ENCODE measurements around the gene ATP23.

The ATP23 gene

DNA sequence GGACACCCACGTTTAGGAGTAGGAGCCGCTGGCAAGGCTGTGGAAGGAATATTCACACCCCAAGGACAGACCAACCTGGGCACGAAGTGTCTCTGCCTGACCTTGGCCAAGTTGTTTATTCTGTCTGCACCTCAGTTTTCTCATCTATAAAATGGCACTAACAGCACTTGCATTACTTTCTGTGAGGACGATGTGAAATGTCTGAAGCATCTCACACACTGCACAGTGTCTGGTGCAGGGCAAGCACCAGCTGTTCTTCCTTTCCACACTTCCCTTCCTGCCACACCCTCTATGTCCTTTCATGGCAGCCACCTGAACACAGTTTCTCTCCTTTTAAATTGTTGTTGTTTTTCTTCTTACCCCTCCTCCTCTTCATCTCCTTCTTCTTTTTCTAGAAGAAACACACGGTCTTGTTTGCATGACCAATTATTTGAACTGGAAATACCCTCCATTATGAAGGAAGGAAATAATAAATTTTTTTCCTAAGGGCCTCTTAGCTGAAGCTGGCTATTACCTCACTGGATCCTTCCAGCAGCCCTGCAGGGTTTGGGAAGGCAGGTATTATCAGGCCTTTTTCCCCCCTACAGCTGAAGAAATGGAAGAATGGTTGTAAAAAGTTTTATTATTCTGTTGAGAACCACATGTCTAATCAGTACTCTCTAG, 42.9 kb upstream of the ATP23 start:
- TF ChIP-seq TAF1 (IDR thresholded peaks at IDR 0.05; ENCODE audit: borderline replicate concordance, insufficient read depth, low read length) (no peak), FOXP2 (optimal IDR thresholded peaks at IDR 0.05; ENCODE audit: borderline replicate concordance, extremely low read depth, extremely low read length, insufficient read depth) (no peak), POLR2AphosphoS5 (IDR thresholded peaks at IDR 0.05; ENCODE audit: low read depth, low read length) (no peak), SIN3A (IDR thresholded peaks at IDR 0.05; ENCODE audit: borderline replicate concordance, insufficient read depth, low read length) (no peak)
- TF ChIP-seq, protein P1, sequence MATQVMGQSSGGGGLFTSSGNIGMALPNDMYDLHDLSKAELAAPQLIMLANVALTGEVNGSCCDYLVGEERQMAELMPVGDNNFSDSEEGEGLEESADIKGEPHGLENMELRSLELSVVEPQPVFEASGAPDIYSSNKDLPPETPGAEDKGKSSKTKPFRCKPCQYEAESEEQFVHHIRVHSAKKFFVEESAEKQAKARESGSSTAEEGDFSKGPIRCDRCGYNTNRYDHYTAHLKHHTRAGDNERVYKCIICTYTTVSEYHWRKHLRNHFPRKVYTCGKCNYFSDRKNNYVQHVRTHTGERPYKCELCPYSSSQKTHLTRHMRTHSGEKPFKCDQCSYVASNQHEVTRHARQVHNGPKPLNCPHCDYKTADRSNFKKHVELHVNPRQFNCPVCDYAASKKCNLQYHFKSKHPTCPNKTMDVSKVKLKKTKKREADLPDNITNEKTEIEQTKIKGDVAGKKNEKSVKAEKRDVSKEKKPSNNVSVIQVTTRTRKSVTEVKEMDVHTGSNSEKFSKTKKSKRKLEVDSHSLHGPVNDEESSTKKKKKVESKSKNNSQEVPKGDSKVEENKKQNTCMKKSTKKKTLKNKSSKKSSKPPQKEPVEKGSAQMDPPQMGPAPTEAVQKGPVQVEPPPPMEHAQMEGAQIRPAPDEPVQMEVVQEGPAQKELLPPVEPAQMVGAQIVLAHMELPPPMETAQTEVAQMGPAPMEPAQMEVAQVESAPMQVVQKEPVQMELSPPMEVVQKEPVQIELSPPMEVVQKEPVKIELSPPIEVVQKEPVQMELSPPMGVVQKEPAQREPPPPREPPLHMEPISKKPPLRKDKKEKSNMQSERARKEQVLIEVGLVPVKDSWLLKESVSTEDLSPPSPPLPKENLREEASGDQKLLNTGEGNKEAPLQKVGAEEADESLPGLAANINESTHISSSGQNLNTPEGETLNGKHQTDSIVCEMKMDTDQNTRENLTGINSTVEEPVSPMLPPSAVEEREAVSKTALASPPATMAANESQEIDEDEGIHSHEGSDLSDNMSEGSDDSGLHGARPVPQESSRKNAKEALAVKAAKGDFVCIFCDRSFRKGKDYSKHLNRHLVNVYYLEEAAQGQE (IDR thresholded peaks at IDR 0.05; ENCODE audit: insufficient read depth in 1 of 2, low read depth in 2 of 2, low read length in 2 of 2), result no peak

DNA sequence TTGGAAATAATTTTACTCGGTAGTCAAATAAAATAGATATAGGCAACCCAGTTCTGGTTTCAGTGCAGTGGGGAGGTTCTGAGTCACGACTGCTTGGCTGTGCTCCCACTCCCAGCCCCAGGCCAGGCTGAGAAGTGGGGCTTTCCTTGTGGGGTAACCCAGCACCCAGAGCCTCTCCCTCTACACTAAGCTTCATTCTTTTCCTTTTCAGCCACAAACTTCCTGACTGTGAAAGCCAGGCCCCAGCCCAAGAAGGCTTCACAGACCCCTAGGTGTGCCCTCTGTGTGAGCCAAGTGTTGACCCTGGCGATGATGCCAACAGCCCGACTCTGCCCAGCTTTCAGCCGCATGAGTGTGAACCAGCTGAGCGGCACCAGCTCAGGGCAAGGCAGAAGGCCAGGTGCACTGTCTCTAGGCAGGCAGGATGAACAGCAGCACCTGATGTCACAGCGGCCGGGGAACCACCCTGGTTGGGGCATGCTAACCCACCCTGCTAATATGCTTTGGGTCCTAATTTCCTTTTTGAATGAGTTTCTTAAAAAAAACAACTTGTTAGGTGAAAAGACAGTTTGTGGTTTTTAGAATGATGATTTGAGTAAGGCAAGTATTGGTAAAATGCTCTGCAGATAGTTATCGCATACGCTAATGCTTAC, 42.2 kb upstream of the ATP23 start:
- TF ChIP-seq POLR2AphosphoS5 (IDR thresholded peaks at IDR 0.05; ENCODE audit: low read depth, low read length) (no peak), FOXP2 (optimal IDR thresholded peaks at IDR 0.05; ENCODE audit: borderline replicate concordance, extremely low read depth, extremely low read length, insufficient read depth) (no peak), SIN3A (IDR thresholded peaks at IDR 0.05; ENCODE audit: borderline replicate concordance, insufficient read depth, low read length) (no peak), TAF1 (IDR thresholded peaks at IDR 0.05; ENCODE audit: borderline replicate concordance, insufficient read depth, low read length) (no peak)
- TF ChIP-seq, protein P1 (IDR thresholded peaks at IDR 0.05; ENCODE audit: insufficient read depth in 1 of 2, low read depth in 2 of 2, low read length in 2 of 2), result no peak

DNA sequence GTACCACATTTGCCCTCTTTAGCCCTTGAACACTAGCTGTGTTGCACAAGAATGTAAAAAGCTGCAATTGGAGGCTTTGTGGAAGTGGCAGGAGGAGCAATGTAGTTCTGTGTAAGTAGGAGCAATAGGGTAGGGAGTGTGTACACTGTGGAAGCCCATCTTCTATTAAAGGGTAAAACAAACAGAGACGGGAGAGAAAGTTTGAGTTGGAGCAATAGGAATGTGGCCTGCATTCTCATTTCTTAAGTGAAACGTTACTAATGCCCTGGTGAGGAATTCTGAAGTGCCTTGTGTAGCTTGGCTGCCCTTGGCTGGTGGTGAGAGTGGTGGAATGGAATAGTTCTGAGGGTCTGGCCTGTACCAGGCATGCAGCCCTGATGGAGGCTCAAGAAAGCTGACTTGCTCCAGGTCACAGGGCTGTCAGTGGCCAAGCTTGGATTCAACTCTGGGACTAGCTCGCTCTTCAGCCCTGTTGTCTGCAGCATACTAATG, 38.8 kb upstream of the ATP23 start:
- TF ChIP-seq SIN3A (IDR thresholded peaks at IDR 0.05; ENCODE audit: borderline replicate concordance, insufficient read depth, low read length), result no peak
- no peak for TF ChIP-seq POLR2AphosphoS5 (IDR thresholded peaks at IDR 0.05; ENCODE audit: low read depth, low read length)

DNA sequence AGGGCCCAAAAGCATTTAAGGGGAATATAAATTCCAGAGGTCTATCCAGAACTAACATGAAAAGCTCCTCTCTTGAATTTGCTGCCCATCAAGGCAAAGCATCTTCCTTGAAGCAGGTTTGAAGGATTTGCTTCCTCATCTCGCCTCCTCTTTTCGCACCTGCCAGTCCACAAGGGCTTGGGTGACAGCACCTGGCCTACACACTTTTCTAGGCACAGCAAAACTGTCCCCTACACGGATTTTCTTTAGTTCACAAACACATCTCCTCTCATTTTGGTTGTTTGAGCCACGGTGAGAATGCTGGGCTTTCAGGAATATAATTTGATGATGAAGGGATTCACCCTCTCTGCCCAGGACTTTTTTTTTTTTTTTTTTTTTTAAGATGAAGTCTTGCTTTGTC, 36.9 kb upstream of the ATP23 start:
- no peak for TF ChIP-seq TAF1 (IDR thresholded peaks at IDR 0.05; ENCODE audit: borderline replicate concordance, insufficient read depth, low read length)
- TF ChIP-seq, protein P1 (IDR thresholded peaks at IDR 0.05; ENCODE audit: insufficient read depth in 1 of 2, low read depth in 2 of 2, low read length in 2 of 2), result no peak
- TF ChIP-seq POLR2AphosphoS5 (IDR thresholded peaks at IDR 0.05; ENCODE audit: low read depth, low read length), result no peak
- no peak for TF ChIP-seq SIN3A (IDR thresholded peaks at IDR 0.05; ENCODE audit: borderline replicate concordance, insufficient read depth, low read length)
- no peak for TF ChIP-seq FOXP2 (optimal IDR thresholded peaks at IDR 0.05; ENCODE audit: borderline replicate concordance, extremely low read depth, extremely low read length, insufficient read depth)

DNA sequence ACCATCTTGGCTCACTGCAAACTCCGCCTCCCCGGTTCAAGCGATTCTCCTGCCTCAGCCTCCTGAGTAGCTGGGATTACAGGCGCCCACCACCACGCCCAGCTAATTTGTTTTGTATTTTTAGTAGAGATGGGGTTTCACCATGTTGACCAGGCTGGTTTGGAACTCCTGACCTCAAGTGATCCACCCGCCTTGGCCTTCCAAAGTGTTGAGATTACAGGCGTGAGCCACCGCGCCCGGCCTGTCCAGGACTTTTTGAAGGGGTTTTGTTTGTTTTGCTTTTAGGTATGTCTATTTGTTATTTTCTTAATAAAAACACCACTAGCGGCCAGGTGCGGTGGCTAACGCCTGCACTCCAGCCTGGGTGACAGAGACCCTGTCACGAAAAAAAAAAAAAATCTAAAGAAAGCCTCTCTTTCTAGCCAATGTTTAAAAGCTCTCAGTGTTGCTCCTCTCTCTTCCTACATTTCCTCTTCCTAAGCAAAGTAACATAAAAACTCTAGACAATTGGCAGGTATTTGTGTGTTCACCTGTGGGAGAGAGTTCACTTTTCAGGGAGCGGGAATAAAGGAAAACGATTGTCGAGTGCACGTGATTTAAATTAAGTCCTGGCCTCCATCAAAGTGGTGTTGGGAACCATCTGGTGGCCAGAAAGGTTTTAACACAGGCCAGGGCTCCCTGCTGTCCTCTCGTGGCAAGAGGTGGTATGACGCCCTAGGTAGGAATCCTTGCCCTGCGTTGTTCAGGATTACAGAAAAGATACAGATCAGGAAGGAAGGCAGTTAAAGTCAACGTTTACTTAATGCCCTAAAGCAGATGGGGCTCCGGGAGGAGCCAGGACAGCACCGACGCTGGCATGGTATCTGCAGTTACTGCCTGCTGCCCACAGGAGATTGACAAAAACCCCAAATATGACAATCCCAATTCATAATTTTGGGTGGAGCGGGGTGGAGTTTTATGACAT, 36.2 kb upstream of the ATP23 start:
- TF ChIP-seq SIN3A (IDR thresholded peaks at IDR 0.05; ENCODE audit: borderline replicate concordance, insufficient read depth, low read length), result no peak
- 0 out of 2 replicates have a peak, but pooled peaks have one; percentile 27 for TF ChIP-seq TAF1 (IDR thresholded peaks at IDR 0.05; ENCODE audit: borderline replicate concordance, insufficient read depth, low read length)
